HG02678 (cell line): Measurements from ENCODE around the gene PGLYRP4.

Experiments
- ATAC-seq: cut with Tn5 transposase; IDR thresholded peaks from one replicate; pipeline ENCODE4 v1.9.1; 2021; ENCODE audit warnings: mild to moderate bottlenecking, moderate library complexity; ENCODE audit not compliant: unreplicated experiment

The PGLYRP4 gene

GRCh38 chr1:153293480-153293775 lies 55.2 kb downstream of the PGLYRP4 start:
- no peak for ATAC-seq

GRCh38 chr1:153292740-153293479 lies 55.7 kb downstream of the PGLYRP4 start:
- ATAC-seq = no peak

- ATAC-seq = no peak
Measured at GRCh38 chr1:153292185-153292584, 56.5 kb downstream of the PGLYRP4 start.

- no peak for ATAC-seq
Measured at GRCh38 chr1:153291514-153291913, 57.1 kb downstream of the PGLYRP4 start.

- no peak for ATAC-seq
Measured at GRCh38 chr1:153288634-153289275, 59.9 kb downstream of the PGLYRP4 start.
